ENCODE results near the gene RBM17. TPM values are rescaled to one million over a fixed set of nuclear protein-coding genes. Genes with fewer than 3 reads are reported as not detected.

RBM17 gene
- total RNA-seq, 1 experiment from 2014 or later: 124 TPM

DNA sequence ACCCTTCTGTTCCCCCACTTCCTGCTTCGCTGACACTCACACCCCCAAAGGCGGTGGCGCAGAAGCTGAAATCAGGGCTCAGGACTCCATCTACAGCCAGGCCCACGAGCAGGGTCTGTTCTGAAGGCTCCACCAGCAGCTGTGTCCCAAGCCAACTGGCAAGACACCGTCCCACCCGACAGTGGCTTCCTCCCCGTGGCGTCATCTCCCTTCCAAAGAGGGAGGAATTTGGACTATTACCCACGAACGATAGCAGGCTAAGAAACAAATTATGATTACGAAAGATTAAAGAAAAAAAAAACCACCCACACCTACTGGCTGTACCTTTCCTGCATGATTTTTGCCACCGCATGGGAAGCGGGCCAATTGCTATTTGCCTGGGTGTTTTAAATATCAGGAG, 54.3 kb downstream of the RBM17 start:
- DNase-seq: no peak
- H3K9ac ChIP-seq (ENCODE audit: extremely low read depth, insufficient read length, low read length): no peak overlapping the region
- H2AK5ac ChIP-seq (ENCODE audit: insufficient read length, low read length): no peak overlapping the region
- Mint-ChIP-seq H3K9me3 (peaks cover 2 to 7% of the 10 kb centered on the region in 2 experiments; a peak in 3 of 5 replicates), H3K4me1 (peaks cover 28 to 32% of the 10 kb centered on the region in 2 experiments), H3K27ac (no peak overlapping the region), H3K4me3 (peak overlapping the region in 1 of 2 experiments; percentile 17; a peak in 1 of 5 replicates), H3K36me3 (ENCODE audit: insufficient read depth in 1 of 3, low read depth in 3 of 3) (peaks cover 0 to 3% (median 0%) of the 10 kb centered on the region in 3 experiments; a peak in 1 of 7 replicates), H3K27me3 (ENCODE audit: low read depth) (peaks cover 67% of the 10 kb centered on the region)
- H3K4me2 ChIP-seq (ENCODE audit: insufficient read depth, insufficient read length, low read length): no peak overlapping the region
- H3K4ac ChIP-seq (ENCODE audit: low read depth, low read length): no peak overlapping the region
- no peak overlapping the region for H3K23ac ChIP-seq (ENCODE audit: insufficient read length, low read depth, low read length)
- WGBS (ENCODE audit: extremely low coverage, insufficient read length, low lambda C conversion rate): no CpG with 5 or more reads among the region's 13 CpGs
- peaks cover 9% of the 10 kb centered on the region for H3K23me2 ChIP-seq (ENCODE audit: insufficient read length, low read depth, low read length, poor library complexity, severe bottlenecking)
- no peaks in the 10 kb centered on the region; the same call in 1 of the 2 replicates for H3K27me3 ChIP-seq (ENCODE audit: insufficient read depth, low read length)
- H3T11ph ChIP-seq (ENCODE audit: low read length): no peak overlapping the region
- H4K5ac ChIP-seq (ENCODE audit: insufficient read length, low read depth, low read length): no peak overlapping the region
- H3K56ac ChIP-seq (ENCODE audit: insufficient read length, low read depth, low read length): no peak overlapping the region
- no peak for TF ChIP-seq CTCF (conservative IDR thresholded peaks at IDR 0.05)
- H2BK120ac ChIP-seq (ENCODE audit: low read depth, low read length, poor library complexity, severe bottlenecking): no peak overlapping the region
- no peaks in the 10 kb centered on the region for H4K20me1 ChIP-seq (ENCODE audit: control insufficient read depth, insufficient read depth, insufficient read length)
- H3K9me3 ChIP-seq (ENCODE audit: control insufficient read depth, low read depth, low read length): no peaks in the 10 kb centered on the region
- H3K79me2 ChIP-seq (ENCODE audit: insufficient read depth, low read length): no peaks in the 10 kb centered on the region; the same call in 1 of the 2 replicates
- H3K14ac ChIP-seq (ENCODE audit: insufficient read depth, low read length): no peak overlapping the region
- H4K91ac ChIP-seq (ENCODE audit: insufficient read length, low read depth, low read length): no peak overlapping the region
- no peak overlapping the region for H2AFZ ChIP-seq (ENCODE audit: low read length)
- H3K18ac ChIP-seq (ENCODE audit: insufficient read length, low read depth, low read length): no peak overlapping the region
- no peak overlapping the region for H2BK5ac ChIP-seq (ENCODE audit: insufficient read length, low read length)
- H3K27ac ChIP-seq (ENCODE audit: insufficient read length, low read depth, low read length): no peak overlapping the region
- H3K79me1 ChIP-seq (ENCODE audit: insufficient read depth, low read depth, low read length, poor library complexity, severe bottlenecking): no peaks in the 10 kb centered on the region
- no peak overlapping the region for H4K8ac ChIP-seq (replicated peaks; ENCODE audit: insufficient read length, low read depth, low read length)
- no peak overlapping the region for H2BK15ac ChIP-seq (ENCODE audit: low read depth, low read length)
- H2BK20ac ChIP-seq (ENCODE audit: low read depth, low read length, poor library complexity, severe bottlenecking): no peak overlapping the region
- no peak overlapping the region for H2BK12ac ChIP-seq (ENCODE audit: insufficient read length, low read depth, low read length)
- peaks cover 4% of the 10 kb centered on the region; the same call in 1 of the 2 replicates for H3K4me1 ChIP-seq (ENCODE audit: insufficient read depth, low read length)
